MM.1S (cell line): Measurements from ENCODE around the gene WDR1.

Source experiments
- EZH2 ChIP-seq: fragments of 300-600 bp; sonication (generic); optimal IDR thresholded peaks from 2 replicates; pipeline ENCODE3; 2017; ENCODE audit warnings: low read depth, mild to moderate bottlenecking, antibody characterized with exemption, low read length, mixed read lengths
- TF ChIP-seq, protein P1 (sequence below): fragments of 300-600 bp; sonication (generic); IDR thresholded peaks from 2 replicates; pipeline ENCODE4 v1.5.1; 2016; ENCODE audit warnings: antibody characterized with exemption, low read length, mixed read lengths

DNA sequence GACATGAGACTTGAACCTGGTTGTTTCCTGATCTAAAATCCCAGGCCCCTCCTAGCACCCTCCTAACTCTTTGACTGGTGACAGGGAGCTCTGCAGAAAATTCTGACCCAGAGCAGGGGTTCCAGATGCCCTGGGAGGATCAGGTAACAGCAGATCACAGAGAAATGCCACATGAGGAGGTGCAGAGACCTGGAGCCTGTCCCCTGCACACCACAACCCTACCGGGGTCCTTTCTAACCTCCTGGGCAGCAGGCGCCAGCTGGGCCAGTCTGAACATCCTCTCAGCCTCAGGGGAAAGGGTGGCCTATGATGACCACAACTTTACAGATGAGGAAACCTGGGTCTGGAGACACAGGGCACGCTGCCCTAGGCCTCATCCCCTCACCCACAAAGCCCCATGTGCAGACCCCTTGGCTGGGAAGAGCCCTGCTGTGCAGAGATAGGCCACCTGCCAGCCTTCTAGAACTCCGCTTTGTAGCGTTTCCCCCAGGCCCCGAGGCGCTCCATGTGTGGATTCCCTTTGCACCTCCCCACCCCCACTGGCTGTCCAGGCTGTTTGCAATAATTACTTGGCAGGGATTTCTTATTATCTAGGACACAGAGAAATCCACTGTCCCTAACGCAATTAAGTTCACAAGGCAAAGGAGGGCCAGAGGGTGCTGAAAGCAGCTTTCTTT is 36.5 kb downstream of the WDR1 start:
- TF ChIP-seq, protein P1, sequence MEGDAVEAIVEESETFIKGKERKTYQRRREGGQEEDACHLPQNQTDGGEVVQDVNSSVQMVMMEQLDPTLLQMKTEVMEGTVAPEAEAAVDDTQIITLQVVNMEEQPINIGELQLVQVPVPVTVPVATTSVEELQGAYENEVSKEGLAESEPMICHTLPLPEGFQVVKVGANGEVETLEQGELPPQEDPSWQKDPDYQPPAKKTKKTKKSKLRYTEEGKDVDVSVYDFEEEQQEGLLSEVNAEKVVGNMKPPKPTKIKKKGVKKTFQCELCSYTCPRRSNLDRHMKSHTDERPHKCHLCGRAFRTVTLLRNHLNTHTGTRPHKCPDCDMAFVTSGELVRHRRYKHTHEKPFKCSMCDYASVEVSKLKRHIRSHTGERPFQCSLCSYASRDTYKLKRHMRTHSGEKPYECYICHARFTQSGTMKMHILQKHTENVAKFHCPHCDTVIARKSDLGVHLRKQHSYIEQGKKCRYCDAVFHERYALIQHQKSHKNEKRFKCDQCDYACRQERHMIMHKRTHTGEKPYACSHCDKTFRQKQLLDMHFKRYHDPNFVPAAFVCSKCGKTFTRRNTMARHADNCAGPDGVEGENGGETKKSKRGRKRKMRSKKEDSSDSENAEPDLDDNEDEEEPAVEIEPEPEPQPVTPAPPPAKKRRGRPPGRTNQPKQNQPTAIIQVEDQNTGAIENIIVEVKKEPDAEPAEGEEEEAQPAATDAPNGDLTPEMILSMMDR: no peak
- TF ChIP-seq EZH2: no peak
